Stimulated activated CD4-positive, alpha-beta T cell treated with anti-CD3 and anti-CD28 coated beads, Interleukin-4, amount 100 ng/mL, for 48 hours (primary cell): Measurements from ENCODE around the gene SLU7.
"Not testable (repeated sequence)": the region's sequence is repeated elsewhere in the genome, so short reads cannot be mapped to it uniquely, and the experiment has no call there.

ENCODE experiments used
- DNase-seq, 2 donors: peaks; one replicate each; pipeline ENCODE4 v3.0.0-alpha.2; 2020; ENCODE audit warnings: low read depth in 2 of 2

The SLU7 gene

DNA sequence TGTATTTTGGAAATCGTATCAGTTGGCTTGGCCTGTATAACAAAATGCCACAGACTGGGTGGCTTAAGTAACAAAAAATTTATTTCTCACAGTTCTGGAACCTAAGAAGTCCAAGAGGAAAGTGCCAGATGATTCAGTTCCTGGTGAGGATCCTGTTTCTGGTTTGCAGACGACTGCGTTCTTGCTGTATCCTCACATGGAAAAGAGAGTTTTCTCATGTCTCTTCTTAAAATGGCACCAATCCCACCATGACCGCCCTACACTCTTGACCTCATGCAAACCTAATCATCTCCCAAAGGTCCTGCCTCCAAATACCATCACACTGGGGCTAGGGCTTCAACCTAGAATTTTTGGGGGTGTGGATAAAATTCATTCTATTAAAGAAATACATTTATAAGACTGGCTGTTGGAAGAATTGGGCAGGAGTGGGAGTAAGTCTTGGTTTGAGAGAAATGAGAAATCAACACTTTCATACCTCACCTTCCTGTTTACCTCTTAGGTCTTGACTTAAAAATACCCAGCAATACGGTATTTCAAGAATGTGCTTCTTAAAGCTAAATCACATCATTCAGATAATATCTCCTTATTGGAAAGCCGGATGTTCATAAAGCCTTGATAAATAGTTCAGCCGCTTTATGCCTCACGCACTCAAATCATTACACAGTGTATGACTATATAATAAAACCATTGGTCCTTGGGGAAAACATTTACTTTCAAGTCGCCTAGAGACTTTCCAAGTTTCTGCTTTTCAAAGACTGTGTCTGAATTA lies 31.5 kb upstream of the SLU7 start:
- DNase-seq: no peak

DNA sequence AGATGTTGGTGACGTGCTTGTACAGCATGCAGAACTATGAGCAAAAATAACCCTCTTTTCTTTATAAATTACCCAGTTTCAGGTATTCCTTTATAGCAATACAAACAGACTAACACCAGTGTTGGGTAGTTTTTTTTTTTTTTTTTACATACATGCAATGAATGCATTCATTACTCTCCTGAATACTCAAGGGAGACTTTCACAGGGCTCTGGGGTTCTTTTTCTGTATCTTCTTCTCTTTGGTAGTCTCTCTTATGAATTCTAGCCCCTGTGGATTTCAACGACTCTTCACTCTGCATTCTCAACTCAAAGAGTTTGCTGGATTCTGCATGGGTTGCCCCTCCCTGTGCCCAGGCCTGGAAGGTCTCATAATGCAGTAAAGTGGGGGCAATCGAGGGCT lies 30.6 kb upstream of the SLU7 start:
- no peak for DNase-seq

GRCh38 chr5:160448886-160449285 lies 30.0 kb upstream of the SLU7 start:
- DNase-seq: no peak

GRCh38 chr5:160445751-160446150 lies 26.9 kb upstream of the SLU7 start:
- no peak for DNase-seq

- no peak for DNase-seq
These were observed 26.3 kb upstream of the SLU7 start for GRCh38 chr5:160445132-160445531.

GRCh38 chr5:160444407-160444806 lies 25.5 kb upstream of the SLU7 start:
- no peak for DNase-seq

DNA sequence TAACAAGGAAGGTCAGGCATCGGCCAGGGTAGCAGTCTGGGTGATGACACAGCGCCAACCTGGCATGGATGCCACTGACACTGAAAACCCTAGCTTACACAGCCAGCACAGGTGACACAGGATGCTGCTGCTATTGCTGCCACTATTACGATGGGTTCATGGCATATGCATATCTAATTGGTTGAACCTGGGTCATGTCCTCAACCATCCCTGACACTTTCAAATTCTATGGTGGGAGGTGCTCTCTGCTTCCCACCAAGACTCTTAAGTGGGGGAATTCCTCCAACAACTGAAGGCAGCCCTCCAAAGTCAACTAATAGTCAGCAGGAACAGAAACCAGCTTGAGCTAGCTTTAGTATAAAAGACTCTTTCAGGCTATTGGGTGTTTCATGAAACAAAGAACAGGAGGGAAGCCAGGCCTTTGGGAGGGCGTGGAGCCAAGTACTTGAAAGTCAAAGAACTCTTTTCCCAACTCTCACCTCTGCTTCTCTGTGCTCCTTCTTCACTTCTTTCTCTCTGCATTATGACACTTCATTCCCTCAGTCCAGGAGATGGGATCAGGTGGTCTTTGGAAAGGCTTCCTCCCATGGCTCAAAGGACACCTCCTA lies 24.0 kb upstream of the SLU7 start:
- no peak for DNase-seq

DNA sequence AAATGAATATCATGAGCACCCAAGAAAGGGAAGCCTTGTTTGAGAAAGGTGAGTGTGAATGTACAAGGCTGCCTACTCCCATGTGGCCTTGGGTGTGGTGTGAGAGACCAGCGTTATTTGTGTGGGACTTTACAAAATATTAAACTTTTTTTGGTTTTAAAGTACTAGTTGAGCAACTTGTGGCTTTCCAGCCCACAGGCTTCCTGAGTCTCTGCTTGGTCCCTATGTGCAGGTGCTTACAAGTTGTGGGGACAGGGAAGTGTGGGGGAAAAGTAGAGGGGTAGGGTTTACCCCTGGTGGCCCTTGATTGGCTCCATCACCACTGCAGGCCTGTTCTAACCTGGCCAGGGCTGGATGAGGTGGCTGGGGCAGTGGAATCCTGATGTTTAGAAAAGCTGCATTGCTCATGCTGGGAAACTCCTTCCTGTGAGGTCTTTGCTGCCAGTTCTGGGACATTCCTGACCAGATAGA lies 22.5 kb upstream of the SLU7 start:
- no peak for DNase-seq

DNA sequence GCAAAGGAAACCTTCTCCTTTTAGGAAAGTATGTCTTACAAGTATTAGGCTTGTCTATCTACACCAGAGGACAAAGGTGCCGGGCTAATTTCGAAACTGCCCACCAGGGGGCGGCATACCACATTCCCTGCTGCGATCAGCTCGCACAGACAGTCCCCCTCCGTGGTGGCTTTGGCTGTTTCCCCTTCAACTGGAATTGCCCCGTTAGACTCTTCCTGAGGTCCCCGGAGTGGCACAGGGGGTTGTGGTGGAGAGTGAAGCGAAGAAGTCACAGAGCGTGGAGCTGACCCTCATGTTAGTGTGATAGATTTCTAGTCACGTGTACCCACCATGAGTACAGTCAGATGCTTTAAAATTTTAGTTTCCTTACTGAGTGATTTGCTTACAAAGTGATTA lies 20.3 kb upstream of the SLU7 start:
- DNase-seq: peak; percentile 84 to 90

DNA sequence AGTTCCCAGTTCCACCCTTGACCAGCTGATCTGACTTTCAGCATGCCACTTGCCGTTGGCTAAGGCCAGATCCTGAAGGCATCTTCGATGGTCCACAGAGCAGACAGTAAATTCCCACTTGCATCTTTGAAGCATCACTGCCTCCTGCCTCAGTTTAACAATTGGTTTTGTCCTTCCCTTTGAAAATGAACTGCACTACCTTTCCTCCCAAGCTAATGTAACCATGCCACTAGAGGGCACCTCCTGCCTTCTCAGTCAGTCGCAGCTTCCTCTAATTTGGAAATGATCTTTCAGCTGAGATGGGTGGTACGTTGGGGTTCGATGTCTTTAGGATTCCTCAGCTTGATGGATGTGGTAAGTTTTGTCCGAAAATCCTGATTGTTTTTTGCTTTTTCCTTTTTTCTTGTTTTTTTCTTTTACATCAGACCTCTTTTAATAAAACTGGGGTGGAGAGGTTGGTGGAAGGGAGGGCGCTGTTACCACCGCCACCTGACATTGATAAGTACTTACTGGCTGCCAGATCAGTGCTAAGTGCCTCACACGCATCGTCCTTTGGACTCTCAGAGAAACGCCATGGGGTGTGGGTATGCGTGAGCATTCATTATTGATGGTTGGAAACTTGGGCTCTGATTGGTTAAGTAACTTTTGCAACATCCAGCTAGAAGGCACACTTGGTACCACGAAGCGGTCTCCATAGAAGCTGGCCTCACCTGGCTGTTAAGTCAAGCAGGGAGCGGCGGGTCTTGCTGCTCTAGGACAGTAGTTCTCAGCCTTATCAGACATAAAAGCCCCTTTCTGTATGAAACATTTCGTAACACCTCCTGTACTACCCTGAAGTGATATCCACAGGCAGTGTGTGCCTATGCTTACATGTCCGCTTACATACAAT lies 19.7 kb upstream of the SLU7 start:
- DNase-seq: peak; percentile 32 to 49

- no peak for DNase-seq
These were observed 18.4 kb upstream of the SLU7 start for GRCh38 chr5:160437271-160437670.

DNA sequence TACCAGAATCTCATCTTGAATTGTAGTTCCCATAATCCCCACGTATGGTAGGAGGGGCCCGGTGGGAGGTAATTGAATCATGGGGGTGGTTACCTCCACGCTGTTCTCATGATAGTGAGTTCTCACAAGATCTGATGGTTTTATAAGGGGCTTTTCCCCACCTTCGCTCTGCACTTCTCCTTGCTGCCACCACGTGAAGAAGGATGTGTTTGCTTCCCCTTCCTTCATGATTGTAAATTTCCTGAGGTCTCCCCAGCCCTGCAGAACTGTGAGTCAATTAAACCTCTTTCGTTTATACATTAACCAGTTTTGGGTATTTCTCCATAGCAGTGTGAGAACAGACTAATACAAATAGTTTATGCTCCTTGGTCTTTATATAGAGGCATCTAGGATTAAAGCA lies 17.8 kb upstream of the SLU7 start:
- not testable (repeated sequence) for DNase-seq

DNA sequence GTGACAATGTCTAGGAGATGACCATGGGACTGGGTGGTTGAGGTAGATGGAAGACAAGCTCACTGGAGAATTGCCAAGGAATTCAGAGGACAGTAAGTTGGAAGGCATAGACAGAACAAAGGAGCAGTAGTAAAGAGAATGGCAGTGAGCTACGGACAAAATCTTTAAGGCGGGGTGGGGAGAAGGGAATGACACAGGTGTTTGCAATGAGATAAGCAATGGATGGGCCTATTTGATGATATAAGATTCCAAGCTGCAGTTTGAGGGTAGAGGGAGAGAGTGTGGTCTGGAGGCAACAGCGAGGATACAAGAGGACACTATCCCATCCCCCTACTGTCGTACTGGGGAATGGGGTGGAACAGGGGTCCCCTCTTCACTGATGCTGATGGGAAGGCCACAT lies 17.1 kb upstream of the SLU7 start:
- DNase-seq: no peak

DNA sequence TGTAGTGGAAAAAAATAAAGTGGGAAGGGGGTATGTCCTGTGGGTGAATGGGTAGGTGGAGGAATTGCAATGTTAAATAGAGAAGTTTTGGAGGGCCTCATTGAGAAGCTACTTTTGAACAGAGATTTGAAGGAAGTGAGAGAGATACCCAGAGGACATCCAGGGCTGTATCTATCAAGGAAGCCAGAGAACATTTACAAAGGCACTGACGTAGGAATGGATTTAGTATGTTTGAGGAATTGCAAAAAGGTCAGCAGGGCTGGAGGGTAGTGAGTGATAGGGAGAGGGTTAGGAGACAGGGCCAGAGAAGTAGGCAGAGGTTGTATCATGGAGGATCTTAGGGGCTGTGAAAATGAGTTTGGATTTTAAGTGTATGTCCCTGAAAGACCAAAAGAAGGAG lies 16.7 kb upstream of the SLU7 start:
- DNase-seq: no peak

- peak in 1 of 2 donors; percentile 23 for DNase-seq
These were observed 15.2 kb upstream of the SLU7 start for GRCh38 chr5:160434022-160434531.

DNA sequence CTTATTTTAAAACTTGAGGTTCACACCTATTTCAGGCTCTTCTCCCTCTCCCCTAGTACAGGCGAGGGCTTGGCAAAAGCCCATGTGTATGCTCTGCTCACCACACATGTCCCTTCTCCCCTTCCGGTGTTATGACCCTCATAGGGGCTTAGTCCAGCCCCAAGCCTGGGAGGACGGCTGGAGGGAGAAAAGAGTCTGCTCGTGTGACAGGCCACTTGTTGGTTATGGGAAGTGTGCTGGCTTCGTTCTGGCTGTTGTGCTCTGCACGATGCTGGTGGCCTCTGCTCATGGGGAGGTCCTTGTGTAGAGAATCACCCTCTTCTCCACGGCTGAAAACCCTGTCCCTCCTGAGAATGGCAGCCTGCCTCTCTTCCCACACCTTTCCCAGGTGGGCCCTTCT lies 13.9 kb upstream of the SLU7 start:
- DNase-seq: no peak

DNA sequence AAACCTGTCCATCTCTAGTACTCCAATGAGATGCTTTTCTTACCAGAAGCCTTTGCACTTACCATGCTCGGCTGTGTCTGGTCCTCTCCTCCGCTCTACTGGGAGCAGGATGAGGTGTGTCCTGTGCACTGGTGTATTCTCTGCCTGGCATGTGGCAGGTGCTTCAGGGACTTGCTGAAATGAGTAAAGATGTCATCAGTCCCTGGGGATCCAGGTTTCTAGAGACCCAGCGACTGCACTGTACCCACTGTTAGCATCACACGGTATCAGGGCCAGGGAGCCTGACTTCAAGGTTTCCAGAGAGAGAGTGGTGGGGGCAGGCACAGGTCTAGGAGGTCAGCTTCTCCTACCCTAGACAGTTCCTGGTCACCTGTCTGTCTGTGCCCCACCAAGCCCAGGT lies 13.3 kb upstream of the SLU7 start:
- DNase-seq: no peak

GRCh38 chr5:160427607-160428006 lies 8.7 kb upstream of the SLU7 start:
- no peak for DNase-seq

DNA sequence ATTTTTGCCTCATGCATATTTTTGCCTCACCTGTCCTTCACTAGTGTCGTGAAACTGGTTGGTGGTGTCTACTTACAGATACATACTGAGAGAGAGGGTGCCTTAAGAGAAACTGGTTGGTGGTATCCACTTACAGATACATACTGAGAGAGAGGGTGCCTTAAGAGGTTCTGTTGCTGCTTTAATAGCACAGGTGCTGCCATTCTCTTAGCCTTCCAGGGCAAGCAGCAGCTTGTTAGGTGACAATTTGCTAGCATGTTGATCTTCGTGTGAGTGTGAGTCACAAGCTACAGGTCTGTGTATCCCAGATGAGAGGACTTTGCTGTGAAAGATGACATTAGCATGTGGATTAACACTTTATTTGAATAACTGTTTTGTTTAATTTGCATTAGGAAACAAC lies 4.2 kb upstream of the SLU7 start:
- no peak for DNase-seq

- peak; percentile 89 to 90 for DNase-seq
These were observed 2.9 kb upstream of the SLU7 start, which contains the start of gene PTTG1 for GRCh38 chr5:160421625-160422258. Gene PTTG1, plus strand, starts transcription at chr5:160421855. Its CDS starts 458 bp downstream, at chr5:160422313.

DNA sequence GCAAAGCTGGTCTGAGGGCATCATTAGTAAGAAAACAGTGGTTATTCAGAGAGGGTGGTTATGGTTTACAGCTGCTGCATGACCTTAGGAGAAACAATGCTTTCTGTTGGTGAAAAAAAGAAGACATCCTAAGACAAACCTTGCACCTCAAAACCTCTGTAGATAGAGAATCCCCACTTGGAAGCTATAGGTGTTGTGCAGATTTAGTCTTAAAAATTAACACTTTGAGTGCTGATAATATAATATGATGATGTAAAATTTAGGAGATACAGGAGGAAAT lies 1.4 kb upstream of the SLU7 start:
- no peak for DNase-seq
